NCI-H1105 treated with DMSO at 0.1 percent for 48 hours (cell line): Measurements from ENCODE around the gene DNAH7.

Source experiments
- DNase-seq: peaks from one replicate; lab custom pipeline; 2025; lab: John Stamatoyannopoulos, UW

DNAH7 gene

GRCh38 chr2:196077821-196078220 is 9.2 kb upstream of the DNAH7 start:
- DNase-seq: no peak

GRCh38 chr2:196076778-196077568 is 8.3 kb upstream of the DNAH7 start:
- no peak for DNase-seq

- DNase-seq: no peak
Measured at GRCh38 chr2:196075196-196075595, 6.6 kb upstream of the DNAH7 start.

- no peak for DNase-seq
Measured at GRCh38 chr2:196074631-196075030, 6.0 kb upstream of the DNAH7 start.

GRCh38 chr2:196073521-196073920 is 4.9 kb upstream of the DNAH7 start:
- DNase-seq: no peak

GRCh38 chr2:196067088-196067382 is 1.6 kb downstream of the DNAH7 start:
- DNase-seq: no peak

GRCh38 chr2:196066291-196067087 is 2.1 kb downstream of the DNAH7 start:
- DNase-seq: peak; percentile 39

- DNase-seq: no peak
Measured at GRCh38 chr2:196063773-196064172, 4.9 kb downstream of the DNAH7 start.

- no peak for DNase-seq
Measured at GRCh38 chr2:196059491-196059960, 9.1 kb downstream of the DNAH7 start.

- DNase-seq: no peak
Measured at GRCh38 chr2:196054631-196055030, 14.0 kb downstream of the DNAH7 start.

- DNase-seq: no peak
Measured at GRCh38 chr2:196046123-196046917, 22.3 kb downstream of the DNAH7 start.

- DNase-seq: no peak
Measured at GRCh38 chr2:196041786-196042185, 26.9 kb downstream of the DNAH7 start.

- no peak for DNase-seq
Measured at GRCh38 chr2:196040218-196040617, 28.4 kb downstream of the DNAH7 start.

- no peak for DNase-seq
Measured at GRCh38 chr2:196036442-196036841, 32.2 kb downstream of the DNAH7 start.

GRCh38 chr2:196018037-196018436 is 50.6 kb downstream of the DNAH7 start:
- DNase-seq: no peak

GRCh38 chr2:196012314-196012713 is 56.3 kb downstream of the DNAH7 start:
- DNase-seq: no peak

GRCh38 chr2:196000551-196000950 is 68.1 kb downstream of the DNAH7 start:
- no peak for DNase-seq

- no peak for DNase-seq
Measured at GRCh38 chr2:195998070-195998469, 70.6 kb downstream of the DNAH7 start.

- no peak for DNase-seq
Measured at GRCh38 chr2:195995499-195995898, 73.1 kb downstream of the DNAH7 start.

- DNase-seq: no peak
Measured at GRCh38 chr2:195993623-195994022, 75.0 kb downstream of the DNAH7 start.

- DNase-seq: no peak
Measured at GRCh38 chr2:195985741-195986140, 82.9 kb downstream of the DNAH7 start.

- DNase-seq: no peak
Measured at GRCh38 chr2:195984923-195985726, 83.5 kb downstream of the DNAH7 start.
